HUES64 (cell line): ENCODE measurements around the gene PEX13.

ENCODE experiments used
- H3K27ac ChIP-seq: 2 replicates; pipeline ENCODE4 v1.7.0; 2013; ENCODE audit warnings: low read depth, low read length, inconsistent platforms
- H3K27me3 ChIP-seq: 2 replicates; pipeline ENCODE4 v1.6.1; 2013; ENCODE audit warnings: mild to moderate bottlenecking, low read length; ENCODE audit not compliant: insufficient read depth
- H3K36me3 ChIP-seq: 2 replicates; pipeline ENCODE4 v1.6.1; 2013; ENCODE audit warnings: mild to moderate bottlenecking, low read length; ENCODE audit not compliant: insufficient read depth
- H3K4me1 ChIP-seq: 2 replicates; pipeline ENCODE4 v1.6.1; 2013; ENCODE audit warnings: mild to moderate bottlenecking, low read length, moderate library complexity; ENCODE audit not compliant: insufficient read depth
- H3K4me3 ChIP-seq: 2 replicates; pipeline ENCODE4 v1.5.1; 2013; ENCODE audit warnings: mild to moderate bottlenecking, low read length, moderate library complexity
- H3K9ac ChIP-seq: 2 replicates; pipeline ENCODE4 v1.6.1; 2013; ENCODE audit warnings: mild to moderate bottlenecking, low read depth, low read length
- H3K9me3 ChIP-seq: 2 replicates; pipeline ENCODE4 v1.6.1; 2013; ENCODE audit warnings: low read depth, low read length; ENCODE audit not compliant: insufficient read depth
- WGBS: fragments of 150-250, 120-280 bp; methylation state at CpG from one replicate; pipeline ENCODE4 v1.1.7; 2013; ENCODE audit warnings: missing lambda C conversion rate; 5-methylcytosine and 5-hydroxymethylcytosine counted together

PEX13 gene

DNA sequence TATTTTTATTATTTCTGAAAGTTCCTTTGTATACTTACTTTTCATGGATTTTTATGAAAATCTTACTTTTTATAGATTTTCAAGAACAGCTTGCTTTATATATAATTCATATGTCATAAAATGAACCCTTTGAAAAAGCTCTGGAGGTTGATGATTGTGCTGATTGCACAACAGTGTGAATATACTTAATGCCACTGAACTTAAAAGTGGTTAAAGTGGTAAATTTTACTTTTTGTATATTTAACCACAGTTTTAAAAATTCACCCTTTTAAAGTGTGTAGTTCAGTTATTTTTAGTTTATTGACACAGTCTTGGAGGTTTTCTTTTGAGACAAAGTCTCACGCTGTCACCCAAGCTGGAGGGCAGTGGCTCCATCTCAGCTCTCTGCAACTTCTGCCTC lies 56.6 kb downstream of the PEX13 start:
- Histone ChIP-seq H3K9me3 (no peaks in the 10 kb centered on the region), H3K4me1 (no peaks in the 10 kb centered on the region), H3K9ac (no peak overlapping the region), H3K36me3 (peaks cover 72% of the 10 kb centered on the region), H3K27ac (no peak overlapping the region), H3K27me3 (no peaks in the 10 kb centered on the region), H3K4me3 (no peak overlapping the region)
- 93% methylated on average over 1 of the region's 1 CpG for WGBS

DNA sequence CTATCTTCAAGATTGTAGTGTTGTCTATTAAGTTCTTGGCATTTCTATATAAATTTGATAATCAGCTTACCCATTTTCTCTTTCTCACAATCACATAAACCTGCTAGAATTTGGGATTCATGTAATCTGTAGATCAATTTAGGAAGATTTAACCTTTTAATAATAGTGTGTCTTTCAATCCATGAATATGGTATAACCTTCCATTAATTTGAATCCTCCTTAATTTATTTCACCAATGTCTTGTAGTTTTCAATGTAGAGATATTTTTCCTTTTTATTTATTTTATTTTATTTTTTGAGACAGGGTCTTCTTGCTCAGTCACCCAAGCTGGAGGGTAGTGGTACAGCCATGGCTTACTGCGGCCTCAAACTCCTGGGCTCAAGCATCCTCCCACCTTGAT lies 68.4 kb downstream of the PEX13 start:
- no peak overlapping the region for H3K9ac ChIP-seq
- H3K4me3 ChIP-seq, result no peak overlapping the region
- no peaks in the 10 kb centered on the region for H3K9me3 ChIP-seq
- H3K36me3 ChIP-seq, result peaks cover 55% of the 10 kb centered on the region
- H3K4me1 ChIP-seq, result no peaks in the 10 kb centered on the region
- H3K27ac ChIP-seq, result no peak overlapping the region
- no peaks in the 10 kb centered on the region for H3K27me3 ChIP-seq
- WGBS, result 100% methylated on average over 1 of the region's 1 CpG

DNA sequence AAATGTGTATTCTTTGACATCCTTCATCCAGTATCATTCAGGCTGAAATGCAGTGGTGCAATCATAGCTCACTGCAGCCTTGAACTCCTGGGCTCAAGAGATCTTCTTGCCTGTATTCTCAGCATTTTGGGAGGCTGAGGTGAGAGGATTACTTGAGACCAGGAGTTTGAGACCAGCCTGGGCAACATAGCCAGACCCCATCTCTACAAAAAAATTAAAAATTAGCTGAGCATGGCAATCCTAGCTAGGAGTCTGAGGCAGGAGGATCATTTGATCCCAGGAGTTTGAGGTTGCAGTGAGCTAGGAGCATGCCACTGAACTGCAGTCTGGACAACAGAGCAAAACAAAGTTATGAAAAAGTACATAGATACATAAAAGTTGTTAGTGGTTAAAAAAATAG lies 72.3 kb downstream of the PEX13 start:
- Histone ChIP-seq H3K27me3 (no peaks in the 10 kb centered on the region), H3K4me3 (no peak overlapping the region), H3K9ac (no peak overlapping the region), H3K9me3 (no peaks in the 10 kb centered on the region), H3K36me3 (peaks cover 50% of the 10 kb centered on the region), H3K27ac (no peak overlapping the region), H3K4me1 (no peaks in the 10 kb centered on the region)

DNA sequence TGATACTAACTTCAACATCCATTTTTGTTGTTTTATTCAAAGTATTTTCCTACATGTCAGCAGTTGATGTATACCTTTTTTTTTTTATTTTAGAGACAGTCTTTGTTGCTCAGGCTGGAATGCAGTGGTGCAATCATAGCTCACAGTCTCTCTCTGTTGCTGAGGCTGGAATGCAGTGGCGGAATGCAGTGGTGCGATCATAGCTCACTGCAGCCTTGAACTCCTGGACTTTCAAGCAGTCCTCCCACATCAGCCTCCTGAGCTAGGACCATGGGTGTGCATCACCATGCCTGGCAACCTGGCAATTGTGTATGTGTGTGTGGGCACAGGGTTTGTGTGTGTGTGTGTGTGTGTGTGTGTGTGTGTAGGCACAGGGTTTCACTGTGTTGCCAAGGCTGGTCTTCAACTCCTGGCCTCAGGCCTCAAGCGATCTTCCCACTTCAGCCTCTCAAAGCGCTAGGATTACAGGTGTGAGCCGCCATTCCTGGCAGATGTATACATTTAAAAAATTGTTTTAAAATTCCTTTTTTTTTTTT lies 72.9 kb downstream of the PEX13 start:
- Histone ChIP-seq H3K27ac (no peak overlapping the region), H3K27me3 (no peaks in the 10 kb centered on the region), H3K4me1 (no peaks in the 10 kb centered on the region), H3K9ac (no peak overlapping the region), H3K4me3 (no peak overlapping the region), H3K9me3 (no peaks in the 10 kb centered on the region), H3K36me3 (peaks cover 44% of the 10 kb centered on the region)
- 99% methylated on average over 4 of the region's 5 CpGs for WGBS

DNA sequence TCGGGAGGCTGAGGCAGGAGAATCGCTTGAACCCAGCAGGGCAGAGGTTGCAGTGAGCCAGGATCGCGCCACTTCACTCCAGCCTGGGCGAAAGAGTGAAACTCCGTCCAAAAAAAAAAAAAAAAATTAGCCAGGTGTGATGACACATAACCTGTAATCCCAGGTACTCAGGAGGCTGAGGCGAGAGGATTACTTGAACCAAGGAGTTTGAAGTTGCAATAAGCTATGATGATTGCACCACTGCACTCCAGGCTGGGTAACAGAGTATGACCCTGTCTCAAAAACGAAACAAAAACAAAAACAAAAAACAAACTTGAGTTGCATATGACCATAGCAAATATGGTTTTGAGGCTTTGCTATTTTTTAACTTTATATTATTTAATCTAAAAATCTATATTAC lies 74.0 kb downstream of the PEX13 start:
- Histone ChIP-seq H3K4me1 (no peaks in the 10 kb centered on the region), H3K9ac (no peak overlapping the region), H3K36me3 (peaks cover 39% of the 10 kb centered on the region), H3K27ac (no peak overlapping the region), H3K4me3 (no peak overlapping the region), H3K9me3 (no peaks in the 10 kb centered on the region), H3K27me3 (no peaks in the 10 kb centered on the region)
- WGBS, result 96% methylated on average over 7 of the region's 8 CpGs

DNA sequence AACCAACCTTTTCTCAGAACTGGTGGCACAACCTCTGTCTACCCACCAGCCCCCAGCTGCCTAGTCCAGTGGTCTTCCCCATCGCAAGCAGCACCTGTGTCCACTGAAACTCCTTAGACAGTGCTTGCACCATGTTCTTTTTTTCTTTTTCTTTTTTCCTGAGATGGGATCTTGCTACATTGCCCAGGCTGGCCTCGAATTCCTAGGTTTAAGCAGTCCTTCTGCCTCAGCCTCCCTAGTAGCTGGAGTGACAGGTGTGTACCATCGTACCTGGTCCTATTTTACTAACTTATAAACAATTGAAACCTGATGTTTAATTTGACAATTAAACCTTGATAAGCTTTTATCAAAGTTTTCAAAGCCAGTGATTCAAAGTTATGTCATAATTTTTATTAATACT lies 78.9 kb downstream of the PEX13 start:
- no peak overlapping the region for H3K9ac ChIP-seq
- H3K36me3 ChIP-seq, result peaks cover 10% of the 10 kb centered on the region; the same call in 1 of the 2 replicates
- H3K4me3 ChIP-seq, result no peak overlapping the region
- H3K27ac ChIP-seq, result no peak overlapping the region
- no peaks in the 10 kb centered on the region for H3K4me1 ChIP-seq
- no peaks in the 10 kb centered on the region for H3K27me3 ChIP-seq
- H3K9me3 ChIP-seq, result no peaks in the 10 kb centered on the region
- WGBS, result 94% methylated on average over 3 of the region's 3 CpGs

DNA sequence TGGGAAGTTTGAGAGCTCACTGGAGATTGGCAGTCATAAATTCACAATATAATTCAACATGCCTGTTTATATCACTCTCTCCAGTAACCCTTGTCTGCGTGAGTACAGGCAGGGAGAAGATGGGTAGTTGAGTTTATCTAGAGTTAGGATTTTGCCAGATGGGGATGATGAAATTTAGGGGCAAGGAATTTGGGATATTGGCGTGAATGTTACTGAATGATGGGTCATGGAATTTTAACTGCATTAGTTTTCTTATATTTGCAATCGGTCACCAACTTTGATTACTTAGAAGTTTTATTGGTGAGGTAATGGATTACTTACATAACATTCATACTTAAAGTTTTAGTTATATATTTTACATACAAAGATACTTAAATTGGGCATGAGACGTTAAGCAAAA lies 83.3 kb downstream of the PEX13 start:
- peaks cover 9% of the 10 kb centered on the region; the same call in 1 of the 2 replicates for H3K36me3 ChIP-seq
- no peaks in the 10 kb centered on the region for H3K9me3 ChIP-seq
- H3K4me3 ChIP-seq, result no peak overlapping the region
- 89% methylated on average over 3 of the region's 4 CpGs for WGBS
- no peaks in the 10 kb centered on the region for H3K27me3 ChIP-seq
- no peaks in the 10 kb centered on the region for H3K4me1 ChIP-seq
- H3K9ac ChIP-seq, result no peak overlapping the region
- H3K27ac ChIP-seq, result no peak overlapping the region
